HG02642 (cell line): ENCODE results near the gene CBX8.
"Not testable (repeated sequence)": the region's sequence is repeated elsewhere in the genome, so short reads cannot be mapped to it uniquely, and the experiment has no call there.

Experiments
- ATAC-seq: cut with Tn5 transposase; IDR thresholded peaks from one replicate; pipeline ENCODE4 v1.9.1; 2021; ENCODE audit warnings: mild to moderate bottlenecking; ENCODE audit not compliant: unreplicated experiment, poor library complexity

CBX8 gene

GRCh38 chr17:79783891-79784290, 13.0 kb downstream of the CBX8 start:
- no peak for ATAC-seq

- no peak for ATAC-seq
Observed at GRCh38 chr17:79781736-79782575, 14.9 kb downstream of the CBX8 start.

- ATAC-seq: no peak
Observed at GRCh38 chr17:79781012-79781650, 15.7 kb downstream of the CBX8 start.

- ATAC-seq: no peak
Observed at GRCh38 chr17:79779661-79780365, 17.1 kb downstream of the CBX8 start.

GRCh38 chr17:79779084-79779529, 17.8 kb downstream of the CBX8 start:
- ATAC-seq: no peak

- ATAC-seq: peak; percentile 14
Observed at GRCh38 chr17:79778504-79779083, 18.3 kb downstream of the CBX8 start.

GRCh38 chr17:79777894-79778503, 18.9 kb downstream of the CBX8 start, which contains the start of gene CBX2:
CBX2 (plus strand) TSS chr17:79778148; CDS start chr17:79778236, 88 bp downstream.
- peak; percentile 88 for ATAC-seq

- peak; percentile 31 for ATAC-seq
Observed at GRCh38 chr17:79777120-79777893, 19.6 kb downstream of the CBX8 start.

- ATAC-seq: no peak
Observed at GRCh38 chr17:79776376-79777119, 20.3 kb downstream of the CBX8 start.

GRCh38 chr17:79775632-79776031, 21.2 kb downstream of the CBX8 start:
- no peak for ATAC-seq

GRCh38 chr17:79774561-79774975, 22.3 kb downstream of the CBX8 start:
- no peak for ATAC-seq

- ATAC-seq: not testable (repeated sequence)
Observed at GRCh38 chr17:79772726-79773125, 24.2 kb downstream of the CBX8 start.

GRCh38 chr17:79771276-79771675, 25.6 kb downstream of the CBX8 start:
- no peak for ATAC-seq

GRCh38 chr17:79769570-79770506, 27.0 kb downstream of the CBX8 start:
- no peak for ATAC-seq

- no peak for ATAC-seq
Observed at GRCh38 chr17:79765708-79766107, 31.2 kb downstream of the CBX8 start.

- no peak for ATAC-seq
Observed at GRCh38 chr17:79761894-79762589, 34.8 kb downstream of the CBX8 start.
